ENCODE measurements around the gene C11orf91.
"Not testable (repeated sequence)": the region's sequence is repeated elsewhere in the genome, so short reads cannot be mapped to it uniquely, and the experiment has no call there.

The C11orf91 gene

DNA sequence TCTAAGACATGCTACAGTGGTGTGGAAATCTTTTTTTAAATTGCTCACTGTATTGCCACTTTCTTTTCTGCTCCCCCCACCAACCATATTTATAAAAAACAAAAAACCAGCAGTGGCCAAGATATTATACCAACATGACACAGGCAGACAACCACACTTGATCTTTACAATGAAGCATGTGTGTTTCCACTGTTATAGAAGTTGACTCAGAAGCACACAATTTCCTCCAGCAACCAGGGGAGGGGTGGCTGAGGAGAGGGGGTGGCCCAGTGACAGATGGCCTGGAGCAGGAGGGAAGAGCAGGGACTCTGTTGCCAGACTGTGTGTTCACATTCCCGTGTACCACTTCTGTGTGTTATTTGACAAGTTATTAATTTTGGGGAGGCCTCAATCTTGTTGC lies 20.8 kb upstream of the C11orf91 start:
- DNase-seq = peak; percentile 62

DNA sequence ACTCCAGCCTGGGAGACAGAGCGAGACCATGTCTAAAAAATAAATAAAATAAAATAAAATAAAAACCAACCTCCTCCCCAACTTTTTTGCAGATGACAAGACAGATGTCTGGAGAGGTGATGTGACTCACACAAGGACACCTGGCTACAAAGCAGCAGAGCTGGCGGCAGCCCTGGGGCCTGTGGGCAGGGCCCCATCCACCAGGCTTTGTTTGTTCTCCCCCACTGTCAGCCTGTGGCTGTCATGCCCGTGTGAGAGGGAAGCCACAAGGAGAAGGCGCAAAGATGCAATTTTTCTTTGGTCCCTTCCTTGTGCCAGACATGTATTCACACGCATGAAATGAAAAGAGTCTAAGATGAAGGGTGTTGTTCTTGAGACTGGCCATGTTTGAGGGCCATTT lies 19.0 kb upstream of the C11orf91 start:
- DNase-seq = no peak

DNA sequence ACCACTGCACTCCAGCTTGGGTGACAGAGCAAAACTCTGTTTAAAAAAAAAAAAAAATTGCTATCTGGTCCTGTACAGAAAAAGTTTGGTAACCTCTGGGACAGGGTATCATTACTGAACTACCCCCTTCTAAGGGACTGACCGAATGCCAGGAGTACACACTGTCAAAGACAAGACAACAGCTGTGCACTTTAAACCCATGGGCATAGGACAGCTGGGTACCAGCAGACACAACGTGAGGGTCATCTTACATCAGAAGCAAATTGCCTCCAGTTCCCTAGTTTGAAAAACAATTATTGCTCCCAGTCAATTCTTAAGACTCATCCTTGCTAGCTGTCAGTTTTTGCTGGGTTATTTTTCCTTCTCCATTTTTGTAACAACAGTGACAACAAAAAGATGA lies 17.8 kb upstream of the C11orf91 start:
- no peak for DNase-seq

DNA sequence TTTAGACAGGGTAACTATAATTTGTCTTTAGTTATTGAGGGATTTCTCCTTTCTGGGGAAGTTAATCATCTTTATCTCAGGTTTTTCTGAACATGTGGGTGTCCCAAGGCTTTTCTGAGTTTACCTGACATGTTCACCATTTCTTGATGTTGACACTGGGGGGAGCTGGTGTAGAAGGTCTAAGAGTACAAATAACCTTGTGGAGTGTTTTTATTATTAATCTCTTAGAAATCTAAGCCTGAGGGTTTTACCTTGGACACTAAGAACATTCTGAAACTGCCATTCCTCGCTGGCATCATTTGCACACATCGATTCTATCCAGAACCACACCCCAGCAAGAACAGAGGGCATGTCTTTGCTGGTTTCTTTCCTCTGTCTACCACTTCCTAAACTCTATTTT lies 15.6 kb upstream of the C11orf91 start:
- DNase-seq = peak; percentile 46

DNA sequence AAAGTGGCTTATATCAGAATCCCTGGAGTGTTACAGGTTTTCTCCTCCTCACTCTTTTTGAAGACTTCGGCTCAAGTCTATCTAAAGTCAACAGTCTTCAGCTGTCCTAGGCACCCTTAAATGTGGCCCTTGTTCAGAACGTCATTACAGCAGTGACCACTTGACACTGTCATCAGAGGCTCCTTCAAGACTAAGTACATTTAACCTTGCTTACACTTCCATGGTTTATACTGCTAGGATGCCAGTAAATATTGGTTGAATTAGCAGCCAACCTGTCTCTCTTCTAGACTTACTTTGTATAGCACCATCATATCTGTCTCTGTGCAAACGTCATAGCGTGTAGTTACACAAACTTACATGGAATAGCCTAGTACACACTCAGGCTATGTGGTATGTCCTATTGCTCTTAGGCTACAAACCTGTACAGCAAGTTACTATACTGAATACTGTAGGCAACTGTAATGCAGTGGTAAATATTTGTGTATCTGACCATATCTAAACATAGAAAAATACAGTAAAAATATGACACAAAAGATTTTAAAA lies 13.3 kb upstream of the C11orf91 start:
- DNase-seq = no peak

DNA sequence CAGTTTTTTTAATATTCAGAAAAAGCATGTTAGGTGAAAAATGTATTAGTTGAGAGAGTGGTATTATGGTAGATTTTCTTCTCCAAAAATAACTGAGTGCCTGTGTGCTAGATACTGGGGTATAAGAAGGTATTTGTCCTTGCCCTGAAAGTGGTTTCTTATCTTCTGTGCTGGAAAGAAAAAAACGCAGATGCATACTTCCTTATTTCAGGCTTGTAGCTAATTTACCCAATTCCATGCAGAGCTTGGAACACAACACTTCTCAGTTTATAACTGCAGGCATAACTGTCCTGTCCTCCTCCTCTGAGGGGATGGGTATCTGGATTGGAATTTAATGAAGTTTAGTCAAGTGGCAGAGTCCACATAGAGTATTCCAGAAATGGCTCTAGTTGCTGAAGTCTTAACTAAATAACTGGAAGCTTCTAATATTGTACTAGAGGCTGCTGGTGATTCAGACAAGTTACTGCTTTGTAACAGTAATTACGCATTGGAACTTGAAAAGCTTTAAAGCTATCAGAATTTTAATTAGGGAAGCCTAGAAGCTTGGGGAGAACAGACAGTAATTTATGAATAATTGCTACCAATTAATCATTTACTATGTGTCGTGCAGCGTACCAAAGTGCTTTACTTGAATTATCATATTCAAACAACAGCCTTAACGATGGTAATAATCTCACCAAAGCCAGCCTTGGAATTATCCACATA lies 12.7 kb upstream of the C11orf91 start:
- DNase-seq = no peak

DNA sequence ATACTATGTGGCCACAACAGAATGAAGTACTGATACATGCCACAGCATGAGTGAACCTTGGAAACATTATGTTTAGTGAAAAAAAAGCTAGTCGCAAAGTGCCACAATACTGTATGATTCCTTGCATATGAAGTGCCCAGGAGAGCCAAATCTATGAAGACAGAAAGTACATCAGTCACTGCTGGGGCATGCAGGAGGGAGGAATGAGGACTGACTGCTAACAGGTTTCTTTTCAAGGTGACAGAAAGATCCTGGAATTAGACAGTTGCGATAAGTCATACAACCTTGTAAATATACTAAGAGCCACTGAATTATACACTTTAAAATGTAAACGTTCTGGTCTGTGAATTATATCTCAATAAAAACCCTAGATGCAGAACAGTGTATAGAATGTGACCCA lies 11.8 kb upstream of the C11orf91 start:
- no peak for DNase-seq

DNA sequence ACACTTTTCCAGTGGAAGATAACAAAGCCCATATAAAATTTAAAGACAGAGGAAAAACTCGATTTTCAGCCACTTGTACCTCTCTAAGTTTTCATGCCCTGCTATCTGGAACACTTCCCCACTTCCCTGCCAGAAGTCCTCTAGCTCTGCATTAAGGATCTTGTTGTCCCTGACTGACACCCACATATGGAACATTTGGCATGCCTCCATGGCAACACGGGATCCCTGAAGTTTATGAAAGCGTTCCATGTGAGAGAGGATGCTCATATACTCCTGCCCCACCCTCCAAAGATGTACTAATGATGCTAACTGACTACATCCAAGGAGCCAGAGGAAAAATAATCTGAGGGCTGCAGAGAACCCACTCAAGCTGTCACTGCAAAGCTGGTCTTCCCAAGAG lies 8.8 kb upstream of the C11orf91 start:
- no peak for DNase-seq

DNA sequence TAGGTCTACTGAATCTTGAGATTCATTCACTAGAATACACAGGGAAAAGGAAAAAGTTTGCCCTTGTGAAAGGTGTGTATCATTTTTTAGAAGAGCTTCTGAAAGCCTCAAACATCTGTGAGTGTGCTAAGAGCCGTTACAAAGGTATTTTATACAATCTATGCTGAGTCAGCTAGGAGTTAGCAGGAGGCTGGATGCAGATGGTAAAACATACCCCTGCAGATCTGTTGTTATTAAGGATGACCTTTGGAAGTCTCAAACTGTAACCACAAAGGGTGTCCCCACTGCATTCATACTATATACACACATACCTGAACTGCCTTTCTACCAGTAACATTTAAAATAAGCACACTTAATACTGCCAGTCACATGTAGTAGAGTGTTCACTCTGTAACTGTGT lies 8.4 kb upstream of the C11orf91 start:
- DNase-seq = no peak

DNA sequence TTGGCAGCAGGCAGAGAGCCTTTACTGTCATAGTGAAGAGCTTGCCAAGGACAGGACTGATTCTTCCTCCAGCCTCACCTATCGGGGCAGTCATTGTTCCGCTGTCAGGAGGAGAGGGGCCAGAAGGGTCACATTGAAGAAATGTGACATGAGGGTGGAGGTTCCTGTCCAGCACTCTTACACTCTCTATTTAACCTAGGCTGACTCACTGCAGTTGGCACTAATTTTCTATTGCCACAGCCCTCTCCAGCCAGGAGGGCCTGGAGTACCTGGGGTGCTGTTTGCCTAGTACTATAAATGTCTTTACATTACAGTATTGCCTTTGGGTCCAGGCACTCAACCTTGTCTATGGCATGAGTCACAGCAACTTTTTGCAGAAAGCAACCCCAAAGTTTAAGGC lies 7.2 kb upstream of the C11orf91 start:
- not testable (repeated sequence) for DNase-seq

DNA sequence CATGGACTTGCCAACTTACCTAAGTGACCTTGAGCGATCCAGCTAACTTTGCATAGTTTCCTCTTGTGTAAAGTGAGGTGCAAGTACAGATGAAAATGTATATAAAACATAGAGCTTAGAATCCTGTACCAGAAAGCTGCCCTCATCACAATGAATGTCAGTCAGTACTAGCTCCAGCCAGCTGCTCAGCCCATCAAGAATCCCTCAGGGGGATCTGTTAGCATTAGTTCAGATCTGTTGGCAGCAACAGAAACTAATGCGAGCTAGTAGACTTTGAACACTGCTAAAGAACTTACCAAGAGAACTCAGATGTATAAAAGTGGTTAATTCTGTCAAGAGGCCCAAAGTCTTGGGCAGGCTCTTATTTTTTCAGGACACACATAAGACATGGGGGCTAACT lies 6.3 kb upstream of the C11orf91 start:
- DNase-seq = no peak

DNA sequence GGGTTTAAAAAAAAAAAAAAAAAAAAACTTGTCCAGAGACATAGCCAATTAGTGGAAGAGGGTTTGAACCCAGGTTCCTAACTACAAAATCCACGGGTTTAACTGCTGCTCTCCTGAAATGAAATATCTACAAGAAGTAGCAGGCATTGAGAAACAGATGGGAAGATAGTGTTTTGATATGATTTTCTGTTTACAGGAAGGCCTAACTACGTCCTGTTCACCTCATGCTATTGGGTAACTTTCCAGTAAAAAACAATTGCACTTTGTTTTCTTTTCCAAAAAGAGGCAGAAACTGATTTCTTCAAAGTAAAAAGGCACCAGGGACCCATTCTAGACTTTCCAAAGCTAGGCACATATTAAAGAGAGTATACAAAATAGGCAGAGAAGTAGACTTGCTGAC lies 5.9 kb upstream of the C11orf91 start:
- no peak for DNase-seq

DNA sequence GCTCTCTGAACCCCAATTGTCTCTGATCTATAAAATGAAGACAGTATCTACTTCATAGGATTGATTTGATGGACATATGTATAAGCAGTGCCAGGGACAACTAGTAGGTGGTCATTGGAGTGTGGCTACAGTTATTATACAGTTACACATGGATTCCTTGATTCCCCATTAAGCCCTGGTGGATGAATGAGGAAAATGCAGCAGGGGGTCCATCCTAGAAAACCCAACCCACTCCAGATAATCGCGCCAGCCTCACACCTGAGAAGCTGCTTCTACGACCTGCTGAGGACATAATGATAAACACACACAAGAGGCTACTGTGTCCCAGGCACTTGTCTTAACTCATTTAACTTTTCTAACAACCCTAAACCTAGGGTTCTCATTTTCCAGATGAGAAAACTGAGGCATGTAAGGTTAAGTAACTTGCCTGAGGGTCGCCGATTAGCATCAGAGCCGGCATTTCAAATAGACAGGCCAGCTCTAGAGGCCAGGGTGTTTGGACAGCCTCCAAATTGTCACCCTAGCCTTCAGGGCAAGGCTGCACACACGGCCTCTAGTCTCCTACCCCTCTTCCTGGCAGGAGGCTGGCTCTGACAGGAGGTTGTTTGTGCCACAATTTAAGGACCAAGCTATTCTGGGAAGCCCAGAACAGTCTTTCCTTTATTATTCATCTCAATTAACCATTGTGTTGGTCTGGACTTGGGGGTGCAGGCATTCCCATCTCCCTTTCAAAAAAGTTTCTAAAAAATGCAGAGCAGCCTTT lies 3.8 kb upstream of the C11orf91 start:
- no peak for DNase-seq

DNA sequence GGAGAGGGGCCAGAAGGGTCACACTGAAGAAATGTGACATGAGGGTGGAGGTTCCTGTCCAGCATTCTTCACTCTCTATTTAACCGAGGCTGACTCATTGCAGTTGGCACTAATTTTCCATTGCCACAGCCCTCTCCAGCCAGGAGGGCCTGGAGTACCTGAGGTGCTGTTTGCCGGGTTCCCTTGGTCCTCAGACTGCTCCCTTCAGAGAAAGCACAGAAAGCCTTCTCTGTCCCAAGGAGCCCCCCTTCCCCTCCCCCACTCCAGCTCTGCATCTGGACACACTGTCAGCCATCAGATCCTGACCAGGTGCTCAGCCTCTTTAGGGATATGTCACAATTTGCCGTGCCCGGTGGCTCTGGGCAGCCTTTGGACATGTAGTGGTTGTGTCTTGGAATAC lies 3.2 kb upstream of the C11orf91 start:
- DNase-seq = no peak

DNA sequence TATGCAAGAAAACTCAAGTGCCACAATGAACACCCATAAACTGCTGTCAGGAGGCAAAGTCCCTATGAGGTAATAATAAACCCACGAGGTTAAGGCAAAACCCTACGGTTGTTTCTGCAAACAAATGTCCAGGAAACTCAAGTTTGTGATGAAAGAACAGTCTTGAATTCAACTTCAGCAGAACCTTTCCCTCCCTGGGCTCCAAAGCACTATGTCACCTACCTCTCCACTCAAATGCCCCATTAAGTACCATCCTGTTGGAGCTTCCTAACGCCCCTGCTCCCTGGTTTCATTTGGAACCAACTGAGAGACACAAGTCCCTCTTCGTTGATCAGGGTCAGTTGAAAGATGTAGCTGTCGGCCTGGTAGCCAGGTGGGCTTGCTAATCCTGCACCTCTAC lies 2.6 kb upstream of the C11orf91 start:
- DNase-seq = no peak

DNA sequence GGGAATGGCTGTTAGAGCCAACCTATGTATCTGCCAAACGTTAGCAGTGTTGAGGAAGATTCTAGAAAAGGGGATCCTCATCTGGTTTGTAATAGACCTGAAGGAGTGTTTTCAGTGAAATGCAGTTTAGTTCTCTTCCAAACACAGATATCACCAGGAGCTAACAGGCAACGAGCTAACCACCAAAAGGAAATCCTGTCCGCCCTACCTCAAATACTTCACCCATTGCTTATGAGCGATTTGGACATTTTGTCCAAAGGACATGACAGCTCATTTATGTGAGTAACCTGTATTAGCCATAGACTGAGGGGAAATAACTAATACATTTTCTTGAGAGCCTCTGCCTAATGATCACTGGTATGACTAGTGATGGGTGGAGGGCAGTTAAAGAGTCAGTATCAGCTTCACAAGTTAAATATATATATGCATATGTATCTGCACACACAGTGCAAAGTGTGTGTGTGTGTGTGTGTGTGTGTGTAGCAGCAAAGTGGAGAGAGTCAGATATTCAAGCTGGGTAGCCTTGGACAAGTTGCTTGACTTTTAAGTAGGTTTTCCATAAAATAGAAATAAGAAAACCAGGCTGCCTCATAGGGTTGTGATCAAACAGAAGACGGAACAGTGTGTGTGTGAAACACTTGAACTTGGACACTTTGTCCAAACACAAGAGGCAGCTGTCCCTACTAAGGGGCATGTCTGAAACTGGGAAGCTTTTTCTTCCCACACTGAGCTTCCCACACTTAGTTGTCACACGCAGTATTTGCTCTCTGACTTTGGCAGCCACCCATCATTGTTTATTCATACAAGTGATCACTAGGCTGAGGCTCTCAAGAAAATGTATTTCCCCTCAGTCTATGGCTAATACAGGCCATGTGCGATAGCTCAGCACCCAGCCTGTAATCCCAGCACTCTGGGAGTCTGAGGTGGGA lies 940 bp upstream of the C11orf91 start:
- DNase-seq = no peak

DNA sequence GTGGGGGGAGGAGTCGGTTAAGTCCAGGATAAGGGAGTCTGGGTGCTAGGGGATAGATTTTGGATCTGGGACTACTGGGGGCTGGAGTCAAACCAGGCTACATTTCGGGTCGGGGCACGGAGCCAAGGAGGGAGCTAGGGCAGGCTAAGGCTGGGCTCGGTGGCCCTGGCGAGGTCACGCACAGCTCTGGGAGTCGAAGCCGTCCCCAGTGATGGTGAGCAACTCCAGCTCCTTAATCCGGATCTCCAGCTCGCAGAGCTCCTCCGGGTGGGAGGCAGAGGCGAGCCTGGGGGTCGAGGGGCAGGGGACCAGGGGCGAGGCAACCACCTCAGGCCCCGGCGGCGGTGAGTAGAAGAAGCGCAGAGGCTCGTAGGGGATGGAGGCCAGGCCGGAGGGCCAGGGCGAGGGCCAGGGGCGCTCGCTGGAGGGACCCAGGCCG lies 544 bp downstream of the C11orf91 start:
- no peak for DNase-seq

DNA sequence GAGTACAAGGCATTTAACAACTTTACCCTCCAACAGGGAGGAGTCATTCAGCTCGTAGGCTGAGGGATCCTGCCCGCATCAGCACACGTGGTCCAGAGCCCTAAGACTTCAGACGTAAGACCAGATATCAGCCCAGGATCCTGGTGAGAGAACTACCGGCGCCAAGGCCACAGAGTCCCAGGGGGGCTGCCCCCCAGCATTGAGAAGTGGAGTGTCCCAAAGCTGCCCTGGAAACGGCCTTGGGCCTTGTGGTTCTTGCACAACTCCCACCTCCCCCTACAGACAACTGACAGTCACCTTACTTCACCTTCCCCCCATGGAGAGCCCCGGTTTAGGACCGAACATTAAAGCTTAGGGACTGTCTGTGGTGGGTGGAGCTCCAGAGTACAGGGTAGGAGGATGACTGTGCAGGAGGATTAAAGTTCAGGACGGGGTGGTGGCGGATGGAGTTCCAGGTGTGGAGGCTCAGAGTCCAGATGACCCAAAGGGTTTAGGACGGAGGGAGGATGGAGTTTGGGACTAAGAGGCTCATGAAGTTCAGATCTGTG lies 1.0 kb downstream of the C11orf91 start:
- no peak for DNase-seq

DNA sequence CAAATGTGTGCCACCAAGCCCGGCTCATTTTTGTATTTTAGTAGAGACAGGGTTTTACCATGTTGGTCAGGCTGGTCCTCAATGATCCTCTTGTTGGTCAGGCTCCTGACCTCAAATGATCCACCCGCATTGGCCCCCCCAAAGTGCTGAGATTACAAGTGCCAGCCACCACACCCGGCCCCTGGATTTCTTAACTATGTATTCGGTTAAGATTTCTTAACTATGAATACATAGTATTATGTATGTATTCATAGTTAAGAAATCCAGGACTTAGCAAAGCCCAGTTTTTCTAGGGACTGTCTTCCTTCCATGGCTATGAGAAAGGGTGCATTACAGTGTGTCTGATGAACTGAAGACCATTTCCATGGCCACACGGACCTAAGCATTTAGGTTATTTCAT lies 1.7 kb downstream of the C11orf91 start:
- DNase-seq = no peak

DNA sequence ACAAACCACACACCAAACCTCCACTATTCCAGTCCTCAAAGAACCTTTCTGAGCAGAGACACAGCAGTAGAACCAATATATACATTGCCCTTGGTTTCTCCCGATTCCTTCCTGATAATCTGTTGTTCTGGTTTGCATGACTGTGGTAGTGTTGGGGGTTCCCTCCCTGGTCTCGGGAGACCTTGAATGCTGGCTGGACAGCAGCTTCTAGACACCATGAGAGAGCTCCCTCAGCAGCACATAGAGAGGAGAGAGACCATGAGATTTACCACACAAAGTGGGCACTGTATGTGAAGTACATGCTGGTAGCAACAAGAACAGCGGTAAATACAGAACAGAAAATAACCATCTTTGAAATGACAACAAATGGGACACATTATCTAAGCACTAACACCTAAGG lies 2.6 kb downstream of the C11orf91 start:
- no peak for DNase-seq

DNA sequence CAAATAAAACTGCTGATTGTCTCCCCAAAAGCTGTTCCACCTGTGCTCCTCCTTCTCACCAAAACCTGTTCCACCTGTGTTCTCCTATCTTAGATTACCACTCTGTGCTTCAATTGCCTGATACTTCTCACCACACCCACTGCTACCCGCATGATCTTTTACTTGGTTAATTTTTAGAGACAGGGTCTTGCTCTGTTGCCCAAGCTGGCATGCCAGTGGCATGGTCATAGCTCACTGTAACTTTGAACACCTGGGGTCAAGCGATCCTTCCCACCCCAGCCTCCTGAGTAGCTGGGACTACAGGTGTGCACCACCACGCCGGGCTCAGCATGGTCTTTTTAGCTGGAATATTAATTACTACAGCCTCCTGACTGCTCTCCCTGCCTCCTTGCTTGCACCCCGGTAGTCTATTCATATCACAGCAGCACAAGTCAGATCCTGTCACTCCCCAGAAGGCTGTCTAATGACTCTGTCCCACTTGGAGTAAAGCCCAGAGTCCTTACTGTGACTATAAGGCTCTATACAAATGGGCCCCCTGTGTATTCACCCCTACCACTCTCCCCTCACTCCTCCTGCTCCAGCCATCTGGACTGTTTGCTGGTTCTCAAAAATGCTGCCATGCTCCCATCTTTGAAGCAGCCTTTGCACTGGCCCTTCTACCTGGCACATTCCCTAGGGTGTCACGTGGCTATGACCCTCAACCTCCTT lies 3.5 kb downstream of the C11orf91 start:
- DNase-seq = no peak

DNA sequence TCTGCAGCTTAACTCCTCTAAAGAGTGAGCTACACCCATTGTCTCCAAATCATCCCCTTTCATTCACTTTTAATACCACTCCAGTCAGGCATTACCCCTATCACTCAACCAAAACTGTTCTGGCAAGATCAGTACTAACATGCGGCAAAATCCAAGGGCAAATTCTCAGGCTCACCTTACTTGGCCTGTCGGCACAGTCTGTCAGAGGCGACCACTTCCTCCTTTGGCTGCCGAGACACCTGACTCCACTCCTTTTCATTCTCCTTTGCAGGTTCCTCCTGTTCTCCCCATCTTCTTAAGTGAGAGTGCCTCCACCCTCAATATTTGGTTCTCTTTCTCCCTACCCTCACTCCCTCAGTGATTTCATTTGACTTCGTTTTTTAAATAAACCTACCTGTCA lies 4.2 kb downstream of the C11orf91 start:
- DNase-seq = no peak

Data from fibroblast of upper back skin (primary cell).